ENCODE measurements around the gene ENPP6. TPM values are rescaled to one million over a fixed set of nuclear protein-coding genes. Genes with fewer than 3 reads are reported as not detected.
"Not testable (repeated sequence)": the region's sequence is repeated elsewhere in the genome, so short reads cannot be mapped to it uniquely, and the experiment has no call there.

Gene ENPP6
- total RNA-seq, 1 donor from 2014 or later: not detected

- ATAC-seq: no peak
These were observed 16.5 kb upstream of the ENPP6 start for GRCh38 chr4:184234155-184234554.

- ATAC-seq: no peak
These were observed 15.3 kb upstream of the ENPP6 start for GRCh38 chr4:184232975-184233374.

GRCh38 chr4:184232202-184232601, 14.5 kb upstream of the ENPP6 start:
- no peak for ATAC-seq

- no peak for ATAC-seq
These were observed 13.9 kb upstream of the ENPP6 start for GRCh38 chr4:184231573-184231972.

GRCh38 chr4:184228056-184228705, 10.5 kb upstream of the ENPP6 start:
- no peak for ATAC-seq

GRCh38 chr4:184216515-184216914, 1.2 kb downstream of the ENPP6 start:
- no peak for ATAC-seq

GRCh38 chr4:184215709-184216328, 1.9 kb downstream of the ENPP6 start:
- ATAC-seq: no peak

GRCh38 chr4:184214931-184215330, 2.7 kb downstream of the ENPP6 start:
- no peak for ATAC-seq

- not testable (repeated sequence) for ATAC-seq
These were observed 9.7 kb downstream of the ENPP6 start for GRCh38 chr4:184207734-184208607.

- ATAC-seq: no peak
These were observed 12.4 kb downstream of the ENPP6 start for GRCh38 chr4:184205243-184205642.

GRCh38 chr4:184203300-184203699, 14.4 kb downstream of the ENPP6 start:
- ATAC-seq: no peak

- no peak for ATAC-seq
These were observed 16.5 kb downstream of the ENPP6 start for GRCh38 chr4:184201179-184201578.

- no peak for ATAC-seq
These were observed 17.4 kb downstream of the ENPP6 start for GRCh38 chr4:184200296-184200695.

- ATAC-seq: no peak
These were observed 17.9 kb downstream of the ENPP6 start for GRCh38 chr4:184199780-184200179.

GRCh38 chr4:184198190-184198589, 19.5 kb downstream of the ENPP6 start:
- no peak for ATAC-seq

- ATAC-seq: no peak
These were observed 20.1 kb downstream of the ENPP6 start for GRCh38 chr4:184197536-184198082.

GRCh38 chr4:184196730-184197385, 20.8 kb downstream of the ENPP6 start:
- ATAC-seq: no peak

- ATAC-seq: no peak
These were observed 23.8 kb downstream of the ENPP6 start for GRCh38 chr4:184193556-184194525.

- ATAC-seq: no peak
These were observed 24.7 kb downstream of the ENPP6 start for GRCh38 chr4:184192933-184193332.

- ATAC-seq: no peak
These were observed 26.4 kb downstream of the ENPP6 start for GRCh38 chr4:184191267-184191666.

GRCh38 chr4:184190711-184191110, 27.0 kb downstream of the ENPP6 start:
- no peak for ATAC-seq
